HCT116 (cell line): Measurements from ENCODE around the gene ZNF223. TPM values are rescaled to one million over a fixed set of nuclear protein-coding genes. Genes with fewer than 3 reads are reported as not detected.

ENCODE experiments used
- ATAC-seq: fragments of 200-7000 bp; cut with Tn5 transposase; 2 replicates; pipeline ENCODE4 v1.9.1; 2020; ENCODE audit warnings: mild to moderate bottlenecking, moderate library complexity
- BruUV-seq: library from RNA; stranded (reverse); fragments of 400-500 nt; replicated peaks from 2 replicates; lab custom pipeline; 2021; lab: Mats Ljungman, UMichigan
- CTCF ChIA-PET: fragments of 300-600 bp; sonication (Branson Sonifier 250); formaldehyde crosslinking; loops from one replicate; lab custom pipeline; 2021; ENCODE audit warnings: antibody characterized with exemption; lab: Charles Lee
- POLR2A ChIA-PET: fragments of 300-600, 350-600 bp; sonication (Branson Sonifier 250); formaldehyde crosslinking; loops from one replicate; lab custom pipeline; 2021; ENCODE audit warnings: antibody characterized with exemption; lab: Charles Lee
- RAD21 ChIA-PET, 2 experiments: fragments of 300-600 bp; sonication (Branson Sonifier 250); formaldehyde crosslinking; loops; one replicate each; lab custom pipeline; 2023; ENCODE audit warnings: low total read pairs in 2 of 2; ENCODE audit not compliant: uncharacterized antibody in 2 of 2, unreplicated experiment in 2 of 2, low non-redundant PET in 1 of 2; lab: Charles Lee
- DNase-seq: peaks from one replicate; pipeline ENCODE4 v3.0.0-alpha.2; 2010; ENCODE audit warnings: low read depth, low spot score
- H2AFZ ChIP-seq: fragments of 200-600 bp; shearing (Covaris generic), sonication (generic); 2 replicates; pipeline ENCODE4 v1.6.1; 2017; ENCODE audit warnings: low read depth, mixed run types, mixed read lengths, antibody characterized with exemption, low read length; ENCODE audit not compliant: poor library complexity, severe bottlenecking
- H3K27ac ChIP-seq: 2 replicates; pipeline ENCODE4 v1.5.1; 2012; ENCODE audit warnings: low read depth, low read length
- H3K27me3 ChIP-seq: fragments of 200-600 bp; sonication (generic); 2 replicates; pipeline ENCODE4 v1.6.1; 2016; ENCODE audit warnings: mixed run types, low read length, mixed read lengths; ENCODE audit not compliant: insufficient read depth
- H3K36me3 ChIP-seq, 2 experiments: fragments of 200-500 bp in 1 of 2; fragments of 200-600 bp in 1 of 2; sonication (Bioruptor generic) in 1 of 2; sonication (generic) in 1 of 2; 2 replicates each; pipeline versions ENCODE4 v1.5.1 to v1.6.1; 2014 to 2016; ENCODE audit warnings: low read length in 2 of 2, inconsistent platforms in 1 of 2, mixed read lengths in 1 of 2, mixed run types in 1 of 2; ENCODE audit not compliant: insufficient read depth in 2 of 2, control insufficient read depth in 1 of 2
- H3K4me1 ChIP-seq, 2 experiments: fragments of 200-600 bp in 1 of 2; sonication (generic) in 1 of 2; 2 replicates each; pipeline versions ENCODE4 v1.5.1 to v1.6.1; 2012 to 2017; ENCODE audit warnings: low read length in 2 of 2, inconsistent platforms in 1 of 2, mild to moderate bottlenecking in 1 of 2, mixed read lengths in 1 of 2, mixed run types in 1 of 2, moderate library complexity in 1 of 2; ENCODE audit not compliant: insufficient read depth in 2 of 2, control insufficient read depth in 1 of 2
- H3K4me2 ChIP-seq: fragments of 200-600 bp; sonication (generic); 2 replicates; pipeline ENCODE4 v1.6.1; 2017; ENCODE audit warnings: mixed run types, low read length, mixed read lengths
- H3K4me3 ChIP-seq, 2 experiments: fragments of 200-600 bp in 1 of 2; sonication (generic) in 1 of 2; replicated peaks in 1 of 2; 2 replicates each; pipeline ENCODE4 v1.5.1; 2011 to 2016; ENCODE audit warnings: low read length in 2 of 2, control low read depth in 1 of 2, low read depth in 1 of 2, mild to moderate bottlenecking in 1 of 2, mixed read lengths in 1 of 2, mixed run types in 1 of 2
- H3K79me2 ChIP-seq: fragments of 200-600 bp; sonication (generic); 2 replicates; pipeline ENCODE4 v1.6.1; 2017; ENCODE audit warnings: mild to moderate bottlenecking, mixed run types, low read length, moderate library complexity, mixed read lengths; ENCODE audit not compliant: insufficient read depth
- H3K9ac ChIP-seq: fragments of 200-600 bp; sonication (generic); 2 replicates; pipeline ENCODE4 v1.6.1; 2016; ENCODE audit warnings: low read length, mixed read lengths
- H3K9me2 ChIP-seq: fragments of 200-600 bp; sonication (generic), shearing (Covaris generic); 2 replicates; pipeline ENCODE4 v1.6.1; 2017; ENCODE audit warnings: mixed run types, mild to moderate bottlenecking, moderate library complexity; ENCODE audit not compliant: insufficient read depth
- H3K9me3 ChIP-seq, 2 experiments: fragments of 200-500 bp in 1 of 2; fragments of 200-600 bp in 1 of 2; sonication (Bioruptor generic) in 1 of 2; sonication (generic) in 1 of 2; 2 replicates each; pipeline ENCODE4 v1.6.1; 2014 to 2017; ENCODE audit warnings: low read length in 2 of 2, mixed read lengths in 2 of 2, inconsistent platforms in 1 of 2, low read depth in 1 of 2, mild to moderate bottlenecking in 1 of 2, mixed run types in 1 of 2, moderate library complexity in 1 of 2; ENCODE audit not compliant: control insufficient read depth in 1 of 2, insufficient read depth in 1 of 2
- H4K20me1 ChIP-seq: fragments of 200-600 bp; sonication (generic), shearing (Covaris generic); 2 replicates; pipeline ENCODE4 v1.6.1; 2017; ENCODE audit warnings: mixed run types, mild to moderate bottlenecking, moderate library complexity; ENCODE audit not compliant: insufficient read depth
- CBX3 ChIP-seq: IDR thresholded peaks from 2 replicates; pipeline ENCODE4 v1.6.1; 2012; ENCODE audit warnings: low read depth
- EZH2 ChIP-seq: fragments of 200-600 bp; sonication (generic); IDR thresholded peaks from 2 replicates; pipeline ENCODE4 v1.6.1; 2017; ENCODE audit warnings: antibody characterized with exemption, mixed run types
- EZH2phosphoT487 ChIP-seq: fragments of 200-600 bp; IDR thresholded peaks from 2 replicates; pipeline ENCODE4 v1.6.1; 2018; ENCODE audit warnings: antibody characterized with exemption, borderline replicate concordance
- POLR2AphosphoS5 ChIP-seq: IDR thresholded peaks from 2 replicates; pipeline ENCODE4 v1.6.1; 2011; ENCODE audit warnings: mild to moderate bottlenecking, low read depth, low read length, moderate library complexity
- RAD21 ChIP-seq: IDR thresholded peaks from 2 replicates; pipeline ENCODE4 v1.6.1; 2012; ENCODE audit warnings: low read depth, mild to moderate bottlenecking
- REST ChIP-seq: IDR thresholded peaks from 2 replicates; pipeline ENCODE4 v1.6.1; 2012; ENCODE audit warnings: low read depth
- SP1 ChIP-seq: IDR thresholded peaks from 2 replicates; pipeline ENCODE4 v1.6.1; 2012; ENCODE audit warnings: low read depth
- TCF7L2 ChIP-seq: IDR thresholded peaks from 2 replicates; pipeline ENCODE4 v1.7.0; 2011; ENCODE audit warnings: borderline replicate concordance, inconsistent platforms; ENCODE audit not compliant: insufficient read depth, insufficient read length; ENCODE audit errors: extremely low read depth
- ZBTB33 ChIP-seq: IDR thresholded peaks from 2 replicates; pipeline ENCODE4 v1.6.1; 2011; ENCODE audit warnings: mild to moderate bottlenecking, low read length, moderate library complexity; ENCODE audit not compliant: insufficient replicate concordance; ENCODE audit errors: extremely low read depth
- intact Hi-C: fragments of 100-400 bp; cut with micrococcal nuclease; formaldehyde crosslinking; loops from 2 replicates; pipeline ENCODE4 v1.10.0; 2022
- total RNA-seq: library from RNA; stranded (reverse); gene quantifications from one replicate; pipeline ENCODE4 v1.2.1, GENCODE V29; 2021; ENCODE audit not compliant: unreplicated experiment

ZNF223 gene
- total RNA-seq, 1 experiment from 2014 or later = 0.27 TPM

DNA sequence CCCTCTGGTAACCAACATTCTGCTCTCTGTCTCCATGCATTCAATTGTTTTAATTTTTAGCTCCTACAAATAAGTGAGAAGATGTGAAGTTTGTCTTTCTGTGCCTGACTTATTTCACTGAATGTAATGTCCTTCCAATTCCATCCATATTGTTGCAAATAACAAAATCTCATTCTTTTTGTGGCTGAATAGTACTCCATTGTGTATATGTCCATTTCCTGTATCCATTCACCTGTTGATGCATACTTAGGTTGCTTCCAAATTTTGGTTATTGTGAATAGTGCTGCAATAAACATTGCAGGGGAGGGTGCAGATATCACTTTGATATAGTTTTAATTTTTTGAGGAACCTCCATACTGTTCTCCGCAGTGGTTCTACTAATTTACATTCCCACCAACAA lies 17.6 kb downstream of the ZNF223 start:
- ATAC-seq (no peak), DNase-seq (no peak)
- Histone ChIP-seq H3K4me3 (no peak overlapping the region), H3K4me1 (no peaks in the 10 kb centered on the region), H3K4me2 (no peak overlapping the region), H3K79me2 (no peaks in the 10 kb centered on the region), H3K9ac (no peak overlapping the region), H2AFZ (no peak overlapping the region), H3K27ac (no peak overlapping the region), H3K9me2 (no peaks in the 10 kb centered on the region), H3K27me3 (no peaks in the 10 kb centered on the region), H3K9me3 (peaks cover 0 to 20% of the 10 kb centered on the region in 2 experiments; a peak in 3 of 4 replicates), H3K36me3 (no peaks in the 10 kb centered on the region), H4K20me1 (no peaks in the 10 kb centered on the region)
- ChIA-PET POLR2A (no interaction called here), CTCF (no interaction called here), RAD21 (no interaction called here)
- BruUV-seq = no TSS peak
- TF ChIP-seq EZH2 (no peak), SP1 (no peak), TCF7L2 (no peak), ZBTB33 (no peak), CBX3 (no peak), RAD21 (no peak), EZH2phosphoT487 (no peak), POLR2AphosphoS5 (no peak), REST (no peak)
- TF ChIP-seq, all 23 proteins: peak for 0
- intact Hi-C loops = no loop called here
